Endothelial cell of umbilical vein (primary cell): ENCODE measurements around the gene PDE4C. TPM values are rescaled to one million over a fixed set of nuclear protein-coding genes. Genes with fewer than 3 reads are reported as not detected.

Experiments
- BruUV-seq: library from RNA; stranded (reverse); fragments of 400-500 nt; replicated peaks from 2 replicates; lab custom pipeline; 2021; lab: Mats Ljungman, UMichigan
- CTCF ChIA-PET: fragments of 300-600, 350-600 bp; sonication (Branson Sonifier 250); formaldehyde crosslinking; loops from one replicate; lab custom pipeline; 2021; ENCODE audit warnings: antibody characterized with exemption, inconsistent platforms; lab: Charles Lee
- POLR2A ChIA-PET: fragments of 300-600, 350-600 bp; sonication (Branson Sonifier 250); formaldehyde crosslinking; loops from one replicate; lab custom pipeline; 2021; ENCODE audit warnings: antibody characterized with exemption, inconsistent platforms; lab: Charles Lee
- DNase-seq: peaks from one replicate; pipeline ENCODE4 v3.0.0-alpha.2; 2011; ENCODE audit warnings: low read depth, low spot score
- FAIRE-seq: peaks from 2 replicates; lab custom pipeline; 2011; peaks lifted over from hg19 to GRCh38; lab: Jason Lieb, UNC
- H2AFZ ChIP-seq: 2 replicates; pipeline ENCODE4 v1.6.0; 2012; ENCODE audit warnings: low read depth, low read length, control low read depth, inconsistent platforms
- H3K27ac ChIP-seq: 2 replicates; pipeline ENCODE4 v1.5.1; 2011; ENCODE audit warnings: low read depth, mild to moderate bottlenecking, control low read depth, low read length, moderate library complexity; ENCODE audit not compliant: insufficient read depth
- H3K27me3 ChIP-seq, 2 experiments: 2 replicates each; pipeline versions ENCODE4 v1.6.0 to v1.6.1; 2011; ENCODE audit warnings: low read length in 2 of 2, mixed read lengths in 1 of 2; ENCODE audit not compliant: control insufficient read depth in 2 of 2, insufficient read depth in 2 of 2
- H3K36me3 ChIP-seq, 2 experiments: 2 replicates in 1 of 2; 3 replicates in 1 of 2; pipeline ENCODE4 v1.5.1; 2011; ENCODE audit warnings: low read length in 2 of 2, mild to moderate bottlenecking in 1 of 2, moderate library complexity in 1 of 2; ENCODE audit not compliant: control insufficient read depth in 2 of 2, insufficient read depth in 2 of 2; ENCODE audit errors: extremely low read depth in 1 of 2
- H3K4me1 ChIP-seq: 3 replicates; pipeline ENCODE4 v1.5.1; 2011; ENCODE audit warnings: mild to moderate bottlenecking, low read length; ENCODE audit not compliant: control insufficient read depth, insufficient read depth; ENCODE audit errors: extremely low read depth
- H3K4me2 ChIP-seq: 2 replicates; pipeline ENCODE4 v1.6.1; 2011; ENCODE audit warnings: low read length, control low read depth, mixed read lengths; ENCODE audit not compliant: insufficient read depth
- H3K4me3 ChIP-seq, 3 experiments: fragments of 200-600 bp in 1 of 3; sonication (generic), shearing (Covaris generic) in 1 of 3; replicated peaks in 1 of 3; 2 replicates each; pipeline ENCODE4 v1.5.1; 2011 to 2016; ENCODE audit warnings: control low read depth in 3 of 3, low read length in 3 of 3, mild to moderate bottlenecking in 2 of 3, inconsistent platforms in 1 of 3, low read depth in 1 of 3, moderate library complexity in 1 of 3; ENCODE audit not compliant: insufficient read depth in 1 of 3
- H3K79me2 ChIP-seq: 2 replicates; pipeline ENCODE4 v1.6.0; 2012; ENCODE audit warnings: low read length, inconsistent platforms; ENCODE audit not compliant: control insufficient read depth, insufficient read depth
- H3K9ac ChIP-seq: replicated peaks from 2 replicates; pipeline ENCODE3; 2011; ENCODE audit warnings: low read length, control low read depth; ENCODE audit not compliant: insufficient read depth; ENCODE audit errors: extremely low read depth
- H3K9me1 ChIP-seq: replicated peaks from 3 replicates; pipeline ENCODE4 v1.6.0; 2011; ENCODE audit warnings: mild to moderate bottlenecking, low read length; ENCODE audit not compliant: control insufficient read depth, insufficient read depth; ENCODE audit errors: extremely low read depth
- H3K9me3 ChIP-seq: replicated peaks from 2 replicates; pipeline ENCODE4 v1.5.1; 2012; ENCODE audit warnings: low read length, inconsistent platforms; ENCODE audit not compliant: control insufficient read depth, insufficient read depth
- H4K20me1 ChIP-seq: replicated peaks from 2 replicates; pipeline ENCODE3; 2011; ENCODE audit warnings: mild to moderate bottlenecking, low read length; ENCODE audit not compliant: control insufficient read depth, insufficient read depth; ENCODE audit errors: extremely low read depth
- CTCF ChIP-seq, 2 donors: IDR thresholded peaks; 1 replicate in 1 of 2; 2 replicates in 1 of 2; pipeline ENCODE4 v1.5.1; 2011; ENCODE audit warnings: low read length in 2 of 2, mild to moderate bottlenecking in 2 of 2, moderate library complexity in 2 of 2, control low read depth in 1 of 2, inconsistent platforms in 1 of 2, low read depth in 1 of 2; ENCODE audit not compliant: insufficient read depth in 1 of 2; ENCODE audit errors: extremely low read depth in 1 of 2
- EZH2 ChIP-seq: IDR thresholded peaks from 2 replicates; pipeline ENCODE4 v1.6.1; 2012; ENCODE audit warnings: borderline replicate concordance, low read depth, mild to moderate bottlenecking, moderate library complexity, low read length, inconsistent platforms; ENCODE audit not compliant: severe bottlenecking
- FOS ChIP-seq: IDR thresholded peaks from 2 replicates; pipeline ENCODE4 v1.6.1; 2011; ENCODE audit warnings: mild to moderate bottlenecking, low read length, moderate library complexity, borderline replicate concordance; ENCODE audit not compliant: insufficient read depth
- GATA2 ChIP-seq: IDR thresholded peaks from 2 replicates; pipeline ENCODE4 v1.7.0; 2011; ENCODE audit warnings: low read depth, mild to moderate bottlenecking, moderate library complexity, mixed read lengths, low read length; ENCODE audit not compliant: insufficient read length, insufficient read depth
- JUN ChIP-seq: IDR thresholded peaks from 2 replicates; pipeline ENCODE4 v1.6.1; 2011; ENCODE audit warnings: borderline replicate concordance, low read depth; ENCODE audit not compliant: insufficient read length, insufficient read depth
- MYC ChIP-seq: IDR thresholded peaks from one replicate; pipeline ENCODE4 v1.6.1; 2011; ENCODE audit warnings: mild to moderate bottlenecking, low read depth, low read length
- POLR2A ChIP-seq: IDR thresholded peaks from 2 replicates; pipeline ENCODE4 v1.6.1; 2012; ENCODE audit warnings: low read depth, mild to moderate bottlenecking, control low read depth, low read length
- POLR2AphosphoS5 ChIP-seq: IDR thresholded peaks from 2 replicates; pipeline ENCODE4 v1.6.1; 2012; ENCODE audit warnings: low read depth, mild to moderate bottlenecking, control low read depth, low read length, moderate library complexity; ENCODE audit not compliant: insufficient read depth
- dilution Hi-C: fragments of 300-500 bp; cut with MboI; formaldehyde crosslinking; loops from one replicate; pipeline ENCODE4 v1.15.0; 2019; ENCODE audit warnings: low sequenced_read_pairs; ENCODE audit not compliant: extremely low pct_ligation_motif_present
- intact Hi-C: fragments of 100-400 bp; cut with micrococcal nuclease; formaldehyde crosslinking; loops from one replicate; pipeline ENCODE4 v1.10.0; 2022
- polyA plus RNA-seq, 4 experiments: library from polyadenylated mRNA; depleted of rRNA in 3 of 4; stranded (reverse) in 3 of 4; unstranded in 1 of 4; fragments of >200 nt; gene quantifications; 2 replicates each; pipeline versions ENCODE4 v1.2.1 to v1.2.3, GENCODE V29; 2011 to 2012; ENCODE audit warnings: missing spikeins in 1 of 4
- total RNA-seq: library from RNA; stranded (reverse); gene quantifications from 2 replicates; pipeline ENCODE4 v1.2.3, GENCODE V29; 2021
- TF ChIP-seq, protein P1 (sequence below): IDR thresholded peaks from 2 replicates; pipeline ENCODE4 v1.6.1; 2011; ENCODE audit not compliant: insufficient read depth, insufficient read length

Gene PDE4C
- total and polyA plus RNA-seq, 2 donors (not counting 3 experiments of a cell fraction or from before 2014, with no cell fraction given): 0.29 to 0.97 TPM

GRCh38 chr19:18229915-18230314 is 3.7 kb upstream of the PDE4C start:
- Histone ChIP-seq H3K4me1 (peaks cover 6% of the 10 kb centered on the region), H3K9me1 (no peaks in the 10 kb centered on the region), H3K4me2 (no peak overlapping the region), H3K9ac (no peak overlapping the region), H3K9me3 (no peaks in the 10 kb centered on the region), H3K27ac (no peak overlapping the region), H3K4me3 (no peak overlapping the region), H3K36me3 (no peaks in the 10 kb centered on the region), H3K79me2 (no peaks in the 10 kb centered on the region), H4K20me1 (no peaks in the 10 kb centered on the region), H3K27me3 (peaks cover 5 to 9% of the 10 kb centered on the region in 2 experiments), H2AFZ (no peak overlapping the region)
- no peak for DNase-seq
- intact Hi-C loops (no loop called here), dilution Hi-C loops (no loop called here)
- ChIA-PET CTCF (interaction anchor here (2.0 kb wide), 1 partner anchor 23 kb away, joined by 7 read pairs; no protein-coding TSS in a partner anchor), POLR2A (no interaction called here)
- BruUV-seq: no TSS peak
- TF ChIP-seq CTCF (IDR thresholded peaks at IDR 0.05; ENCODE audit: extremely low read depth in 1 of 2, insufficient read depth in 1 of 2, low read depth in 1 of 2, low read length in 2 of 2) (no peak), JUN (no peak), POLR2A (no peak), EZH2 (no peak), GATA2 (no peak), FOS (no peak), MYC (no peak), POLR2AphosphoS5 (no peak)
- TF ChIP-seq, protein P1, sequence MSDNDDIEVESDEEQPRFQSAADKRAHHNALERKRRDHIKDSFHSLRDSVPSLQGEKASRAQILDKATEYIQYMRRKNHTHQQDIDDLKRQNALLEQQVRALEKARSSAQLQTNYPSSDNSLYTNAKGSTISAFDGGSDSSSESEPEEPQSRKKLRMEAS: no peak
- FAIRE-seq: no peak
